C1 segment of cervical spinal cord (tissue), 14 donors: ENCODE measurements around the gene TSPAN2.

Experiments
- DNase-seq, 14 donors: peaks; one replicate each; lab custom pipeline; 2025; lab: John Stamatoyannopoulos, UW

The TSPAN2 gene

GRCh38 chr1:115089420-115090185 lies at the start of gene TSPAN2:
Gene TSPAN2 (minus strand): TSS chr1:115089503. CDS start chr1:115089432, 71 bp downstream.
- DNase-seq, result no peak

- peak in 12 of 14 donors; percentile 1 to 66 (median 26) for DNase-seq
These were observed 49.7 kb upstream of the TSPAN2 start for GRCh38 chr1:115138973-115139372.

GRCh38 chr1:115138271-115138670 lies 49.0 kb upstream of the TSPAN2 start:
- DNase-seq, result no peak

- DNase-seq, result no peak
These were observed 47.9 kb upstream of the TSPAN2 start for GRCh38 chr1:115137191-115137590.

GRCh38 chr1:115136706-115137105 lies 47.4 kb upstream of the TSPAN2 start:
- DNase-seq, result no peak

GRCh38 chr1:115136106-115136505 lies 46.8 kb upstream of the TSPAN2 start:
- no peak for DNase-seq

- no peak for DNase-seq
These were observed 46.4 kb upstream of the TSPAN2 start for GRCh38 chr1:115135681-115136080.

GRCh38 chr1:115134850-115135480 lies 45.7 kb upstream of the TSPAN2 start:
- DNase-seq, result no peak

GRCh38 chr1:115134231-115134630 lies 44.9 kb upstream of the TSPAN2 start:
- DNase-seq, result peak in 1 of 14 donors; percentile 9

- DNase-seq, result no peak
These were observed 44.1 kb upstream of the TSPAN2 start for GRCh38 chr1:115133440-115133839.

GRCh38 chr1:115130786-115131185 lies 41.5 kb upstream of the TSPAN2 start:
- no peak for DNase-seq

- no peak for DNase-seq
These were observed 39.9 kb upstream of the TSPAN2 start for GRCh38 chr1:115129071-115129640.

GRCh38 chr1:115127539-115127938 lies 38.2 kb upstream of the TSPAN2 start:
- DNase-seq, result no peak

GRCh38 chr1:115126516-115126915 lies 37.2 kb upstream of the TSPAN2 start:
- DNase-seq, result no peak

GRCh38 chr1:115123116-115123515 lies 33.8 kb upstream of the TSPAN2 start:
- DNase-seq, result no peak

- DNase-seq, result no peak
These were observed 32.5 kb upstream of the TSPAN2 start for GRCh38 chr1:115121793-115122192.

GRCh38 chr1:115120296-115120695 lies 31.0 kb upstream of the TSPAN2 start:
- no peak for DNase-seq

GRCh38 chr1:115118611-115119010 lies 29.3 kb upstream of the TSPAN2 start:
- DNase-seq, result no peak

GRCh38 chr1:115118086-115118485 lies 28.8 kb upstream of the TSPAN2 start:
- no peak for DNase-seq

- no peak for DNase-seq
These were observed 28.0 kb upstream of the TSPAN2 start for GRCh38 chr1:115117298-115117697.

GRCh38 chr1:115116512-115116911 lies 27.2 kb upstream of the TSPAN2 start:
- DNase-seq, result no peak

- no peak for DNase-seq
These were observed 26.3 kb upstream of the TSPAN2 start for GRCh38 chr1:115115521-115116161.
